Measurements from ENCODE around the gene MACROD1. TPM values are rescaled to one million over a fixed set of nuclear protein-coding genes. Genes with fewer than 3 reads are reported as not detected.

MACROD1 gene
- total RNA-seq, 3 donors from 2014 or later (not counting 1 experiment from before 2014, with no cell fraction given): 0.73 to 3.3 (median 1.8) TPM

DNA sequence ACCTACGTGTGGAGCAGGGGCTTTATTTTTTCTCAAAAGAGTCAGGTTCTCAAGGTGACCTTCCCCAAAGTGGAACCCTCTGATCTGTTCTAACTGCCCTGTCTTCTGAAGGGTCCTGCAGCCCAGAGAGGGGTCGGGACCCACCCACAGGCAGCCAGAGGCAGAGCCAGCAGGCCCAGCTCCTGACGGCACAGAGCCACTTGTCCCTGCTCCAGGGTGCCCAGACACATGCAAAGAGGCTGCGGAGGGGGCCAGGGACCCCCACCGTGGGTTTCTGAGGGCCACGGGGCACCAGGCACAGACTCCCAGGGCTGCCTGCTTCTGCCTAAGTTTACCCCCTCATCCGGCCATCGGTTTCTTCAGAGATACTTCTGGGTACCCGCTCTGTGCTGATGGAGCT, 93.0 kb downstream of the MACROD1 start:
- intact Hi-C loops (cut with micrococcal nuclease): no loop called here
- Mint-ChIP-seq H3K9me3 (no peaks in the 10 kb centered on the region), H3K27ac (no peak overlapping the region), H3K36me3 (no peaks in the 10 kb centered on the region), H3K4me3 (no peak overlapping the region), H3K4me1 (no peaks in the 10 kb centered on the region), H3K27me3 (ENCODE audit: low read depth in 2 of 2) (no peaks in the 10 kb centered on the region)
- Histone ChIP-seq H3K27ac (ENCODE audit: low read length) (no peak overlapping the region), H3K4me1 (ENCODE audit: control insufficient read depth, insufficient read depth, low read length) (peaks cover 7% of the 10 kb centered on the region), H3K9me3 (ENCODE audit: control insufficient read depth, insufficient read depth, low read length) (no peaks in the 10 kb centered on the region), H3K36me3 (ENCODE audit: control insufficient read depth, insufficient read depth, low read length) (no peaks in the 10 kb centered on the region), H3K27me3 (ENCODE audit: control insufficient read depth, insufficient read depth, low read length) (no peaks in the 10 kb centered on the region), H3K4me3 (ENCODE audit: low read length) (no peak overlapping the region)
- DNase-seq (no peak), ATAC-seq (no peak)
- TF ChIP-seq, protein P1, sequence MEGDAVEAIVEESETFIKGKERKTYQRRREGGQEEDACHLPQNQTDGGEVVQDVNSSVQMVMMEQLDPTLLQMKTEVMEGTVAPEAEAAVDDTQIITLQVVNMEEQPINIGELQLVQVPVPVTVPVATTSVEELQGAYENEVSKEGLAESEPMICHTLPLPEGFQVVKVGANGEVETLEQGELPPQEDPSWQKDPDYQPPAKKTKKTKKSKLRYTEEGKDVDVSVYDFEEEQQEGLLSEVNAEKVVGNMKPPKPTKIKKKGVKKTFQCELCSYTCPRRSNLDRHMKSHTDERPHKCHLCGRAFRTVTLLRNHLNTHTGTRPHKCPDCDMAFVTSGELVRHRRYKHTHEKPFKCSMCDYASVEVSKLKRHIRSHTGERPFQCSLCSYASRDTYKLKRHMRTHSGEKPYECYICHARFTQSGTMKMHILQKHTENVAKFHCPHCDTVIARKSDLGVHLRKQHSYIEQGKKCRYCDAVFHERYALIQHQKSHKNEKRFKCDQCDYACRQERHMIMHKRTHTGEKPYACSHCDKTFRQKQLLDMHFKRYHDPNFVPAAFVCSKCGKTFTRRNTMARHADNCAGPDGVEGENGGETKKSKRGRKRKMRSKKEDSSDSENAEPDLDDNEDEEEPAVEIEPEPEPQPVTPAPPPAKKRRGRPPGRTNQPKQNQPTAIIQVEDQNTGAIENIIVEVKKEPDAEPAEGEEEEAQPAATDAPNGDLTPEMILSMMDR (IDR thresholded peaks at IDR 0.05): no peak
- WGBS (ENCODE audit: insufficient coverage): 91% methylated on average over 9 of the region's 9 CpGs

DNA sequence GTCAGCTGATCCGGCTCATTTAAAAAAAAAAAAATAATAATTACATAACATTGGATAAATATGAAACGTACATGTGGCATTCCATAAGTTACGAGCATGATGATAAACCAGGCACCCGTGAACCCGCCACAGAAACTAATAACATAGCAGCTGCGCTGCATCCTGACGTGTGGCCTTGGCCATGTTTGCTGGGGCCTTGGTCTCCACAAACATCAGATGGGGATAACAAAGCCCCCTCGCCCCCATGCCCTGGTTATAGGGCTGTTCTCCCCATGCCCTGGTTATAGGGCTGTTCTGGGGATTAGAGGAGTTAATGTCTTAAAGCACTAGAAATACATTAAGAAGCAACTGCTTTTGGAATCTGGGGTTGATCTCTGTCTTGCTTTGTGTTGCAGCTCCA, 93.5 kb downstream of the MACROD1 start:
- H3K4me3 Mint-ChIP-seq: no peak overlapping the region
- intact Hi-C loops (cut with micrococcal nuclease): no loop called here
- H3K36me3 ChIP-seq (ENCODE audit: control insufficient read depth, insufficient read depth, low read length): no peaks in the 10 kb centered on the region
- no peaks in the 10 kb centered on the region for H3K27me3 Mint-ChIP-seq (ENCODE audit: low read depth in 2 of 2)
- no peaks in the 10 kb centered on the region for H3K9me3 Mint-ChIP-seq
- ATAC-seq (no peak), DNase-seq (no peak)
- H3K4me3 ChIP-seq (ENCODE audit: low read length): no peak overlapping the region
- H3K36me3 Mint-ChIP-seq: no peaks in the 10 kb centered on the region
- no peaks in the 10 kb centered on the region for H3K9me3 ChIP-seq (ENCODE audit: control insufficient read depth, insufficient read depth, low read length)
- no peak overlapping the region for H3K27ac ChIP-seq (ENCODE audit: low read length)
- TF ChIP-seq, protein P1 (IDR thresholded peaks at IDR 0.05): no peak
- no peaks in the 10 kb centered on the region for H3K4me1 Mint-ChIP-seq
- no peaks in the 10 kb centered on the region for H3K27me3 ChIP-seq (ENCODE audit: control insufficient read depth, insufficient read depth, low read length)
- no peak overlapping the region for H3K27ac Mint-ChIP-seq
- peaks cover 7% of the 10 kb centered on the region for H3K4me1 ChIP-seq (ENCODE audit: control insufficient read depth, insufficient read depth, low read length)
- WGBS (ENCODE audit: insufficient coverage): 91% methylated on average over 7 of the region's 8 CpGs

DNA sequence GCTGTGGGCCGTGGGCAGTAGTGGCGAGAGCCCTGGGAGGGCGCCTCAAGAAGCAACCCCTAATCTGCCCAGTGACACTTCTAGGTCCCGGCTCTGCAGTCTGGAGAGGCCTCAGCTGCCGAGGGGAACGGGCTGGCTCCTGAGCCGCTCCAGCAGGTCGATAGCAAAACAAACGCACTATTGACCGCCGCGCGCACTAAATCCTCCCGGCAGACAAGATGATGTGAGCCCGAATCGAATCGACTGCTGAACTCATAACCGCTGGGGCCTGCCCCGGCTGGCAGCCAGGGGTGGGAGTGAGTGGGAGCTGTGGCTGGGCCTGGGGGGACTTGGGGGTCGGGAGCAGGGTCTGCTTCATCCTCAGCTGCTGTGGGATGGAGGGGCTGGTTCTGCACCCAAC, 94.1 kb downstream of the MACROD1 start:
- H3K36me3 ChIP-seq (ENCODE audit: control insufficient read depth, insufficient read depth, low read length): no peaks in the 10 kb centered on the region
- no peak overlapping the region for H3K27ac Mint-ChIP-seq
- H3K4me1 ChIP-seq (ENCODE audit: control insufficient read depth, insufficient read depth, low read length): peaks cover 7% of the 10 kb centered on the region
- no peaks in the 10 kb centered on the region for H3K27me3 ChIP-seq (ENCODE audit: control insufficient read depth, insufficient read depth, low read length)
- ATAC-seq (no peak), DNase-seq (no peak)
- no peaks in the 10 kb centered on the region for H3K9me3 ChIP-seq (ENCODE audit: control insufficient read depth, insufficient read depth, low read length)
- WGBS (ENCODE audit: insufficient coverage): 94% methylated on average over 20 of the region's 20 CpGs
- no peak overlapping the region for H3K4me3 ChIP-seq (ENCODE audit: low read length)
- H3K4me1 Mint-ChIP-seq: no peaks in the 10 kb centered on the region
- no peaks in the 10 kb centered on the region for H3K27me3 Mint-ChIP-seq (ENCODE audit: low read depth in 2 of 2)
- H3K4me3 Mint-ChIP-seq: no peak overlapping the region
- TF ChIP-seq, protein P1 (IDR thresholded peaks at IDR 0.05): no peak
- H3K27ac ChIP-seq (ENCODE audit: low read length): no peak overlapping the region
- H3K36me3 Mint-ChIP-seq: no peaks in the 10 kb centered on the region
- no peaks in the 10 kb centered on the region for H3K9me3 Mint-ChIP-seq
- intact Hi-C loops (cut with micrococcal nuclease): no loop called here

DNA sequence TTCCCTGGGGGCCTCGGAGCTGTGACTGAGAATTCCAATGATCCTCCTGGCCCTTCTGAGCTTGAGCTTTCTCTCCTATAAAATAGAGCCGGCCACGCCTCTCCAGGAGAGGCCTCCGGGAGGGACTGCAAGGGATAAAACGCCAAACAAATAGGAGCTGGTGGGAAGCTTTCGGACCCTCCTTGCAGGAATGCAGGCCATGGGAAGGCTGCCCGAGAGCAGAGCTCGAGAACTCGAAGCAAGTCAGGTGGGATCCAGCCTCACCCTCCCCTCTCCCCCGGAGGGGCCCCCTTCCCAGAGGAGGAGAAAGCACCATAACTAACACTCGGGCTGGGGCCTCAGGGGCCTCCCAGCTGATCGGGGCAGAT, 95.6 kb downstream of the MACROD1 start:
- Histone ChIP-seq H3K36me3 (ENCODE audit: control insufficient read depth, insufficient read depth, low read length) (no peaks in the 10 kb centered on the region), H3K9me3 (ENCODE audit: control insufficient read depth, insufficient read depth, low read length) (no peaks in the 10 kb centered on the region), H3K27ac (ENCODE audit: low read length) (no peak overlapping the region), H3K4me1 (ENCODE audit: control insufficient read depth, insufficient read depth, low read length) (peaks cover 7% of the 10 kb centered on the region), H3K4me3 (ENCODE audit: low read length) (no peak overlapping the region), H3K27me3 (ENCODE audit: control insufficient read depth, insufficient read depth, low read length) (no peaks in the 10 kb centered on the region)
- Mint-ChIP-seq H3K36me3 (no peaks in the 10 kb centered on the region), H3K9me3 (no peaks in the 10 kb centered on the region), H3K4me1 (no peaks in the 10 kb centered on the region), H3K27me3 (ENCODE audit: low read depth in 2 of 2) (no peaks in the 10 kb centered on the region), H3K4me3 (no peak overlapping the region), H3K27ac (no peak overlapping the region)
- DNase-seq: no peak
- TF ChIP-seq, protein P1 (IDR thresholded peaks at IDR 0.05): no peak
- 86% methylated on average over 12 of the region's 12 CpGs for WGBS (ENCODE audit: insufficient coverage)
- intact Hi-C loops (cut with micrococcal nuclease): no loop called here
- ATAC-seq: no peak
